ENCODE results near the gene BNIPL. TPM values are rescaled to one million over a fixed set of nuclear protein-coding genes. Genes with fewer than 3 reads are reported as not detected.

BNIPL gene
- polyA plus RNA-seq, 1 donor (not counting 4 experiments of a cell fraction or from before 2014, with no cell fraction given) = 9.8 TPM

DNA sequence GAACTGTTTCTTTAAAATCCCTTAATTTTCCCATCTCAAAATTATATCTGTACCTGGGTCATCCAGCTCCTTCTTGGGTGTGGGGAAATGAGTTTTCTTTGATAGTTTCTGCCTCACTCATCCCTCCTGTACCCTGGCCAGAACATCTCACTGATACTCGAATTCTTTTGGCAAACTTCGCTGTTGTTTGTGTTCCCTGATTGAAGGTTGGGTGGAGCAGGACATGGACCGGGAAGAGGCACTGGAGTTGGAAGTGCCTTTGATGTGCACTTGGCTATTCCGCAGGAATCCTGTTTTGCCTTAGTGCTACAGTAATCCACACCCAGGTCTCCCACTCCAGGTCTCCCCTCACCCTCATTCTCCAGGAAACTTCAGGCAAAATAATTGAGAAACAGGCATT, 40.9 kb upstream of the BNIPL start:
- H3K27ac ChIP-seq (ENCODE audit: control insufficient read depth, insufficient read depth, low read length) = no peak overlapping the region

GRCh38 chr1:150995896-150996295, 40.5 kb upstream of the BNIPL start:
- FAIRE-seq (no peak), DNase-seq (ENCODE audit: low read depth, low spot score) (no peak)
- peak overlapping the region; percentile 14 for H2AFZ ChIP-seq (ENCODE audit: control insufficient read depth, low read length)
- TF ChIP-seq CTCF (optimal IDR thresholded peaks at IDR 0.05 in 1 of 3, IDR thresholded peaks at IDR 0.05 in 1 of 3, conservative IDR thresholded peaks at IDR 0.05 in 1 of 3; ENCODE audit: extremely low read depth in 1 of 3, insufficient read depth in 2 of 3, low read length in 3 of 3) (peak; percentile 42 to 66 (median 54)), EZH2 (IDR thresholded peaks at IDR 0.05; ENCODE audit: low read length) (no peak)
- no peak overlapping the region for H3K4me3 ChIP-seq (ENCODE audit: control insufficient read depth in 2 of 3, extremely low read depth in 1 of 3, insufficient read depth in 2 of 3, low read depth in 1 of 3, low read length in 3 of 3)
- peaks cover 0 to 2% of the 10 kb centered on the region in 2 experiments for H3K36me3 ChIP-seq (ENCODE audit: control insufficient read depth in 2 of 2, extremely low read depth in 1 of 2, insufficient read depth in 2 of 2, low read length in 2 of 2)
- peaks cover 8% of the 10 kb centered on the region for H3K4me1 ChIP-seq (ENCODE audit: control insufficient read depth, extremely low read depth, insufficient read depth, low read length)
- H3K9me1 ChIP-seq (ENCODE audit: control insufficient read depth, extremely low read depth, insufficient read depth, low read length) = no peaks in the 10 kb centered on the region
- no peak overlapping the region for H3K9ac ChIP-seq (ENCODE audit: control insufficient read depth, extremely low read depth, insufficient read depth, low read length)
- H3K9me3 ChIP-seq (ENCODE audit: control insufficient read depth, low read depth, low read length) = no peaks in the 10 kb centered on the region
- no peaks in the 10 kb centered on the region for H4K20me1 ChIP-seq (ENCODE audit: control insufficient read depth, extremely low read depth, insufficient read depth, low read length)
- dilution Hi-C loops (cut with MboI; ENCODE audit: extremely low pct_ligation_motif_present, low sequenced_read_pairs) = no loop called here
- no peak overlapping the region for H3K27ac ChIP-seq (ENCODE audit: control insufficient read depth, insufficient read depth, low read length)
- peak overlapping the region; percentile 50 for H3K4me2 ChIP-seq (ENCODE audit: control insufficient read depth, extremely low read depth, insufficient read depth, low read depth, low read length)
- no peaks in the 10 kb centered on the region for H3K79me2 ChIP-seq (ENCODE audit: control insufficient read depth, insufficient read depth, low read length)
- H3K27me3 ChIP-seq (ENCODE audit: control insufficient read depth, extremely low read depth, insufficient read depth, low read length) = no peaks in the 10 kb centered on the region

More for the DNA sequence above, 40.9 kb upstream of the BNIPL start:
- Histone ChIP-seq H4K20me1 (ENCODE audit: control insufficient read depth, extremely low read depth, insufficient read depth, low read length) (no peaks in the 10 kb centered on the region), H3K36me3 (ENCODE audit: control insufficient read depth in 2 of 2, extremely low read depth in 1 of 2, insufficient read depth in 2 of 2, low read length in 2 of 2) (peaks cover 0 to 2% of the 10 kb centered on the region in 2 experiments), H3K4me2 (ENCODE audit: control insufficient read depth, extremely low read depth, insufficient read depth, low read depth, low read length) (peak overlapping the region; percentile 50), H3K79me2 (ENCODE audit: control insufficient read depth, insufficient read depth, low read length) (no peaks in the 10 kb centered on the region), H3K4me3 (ENCODE audit: control insufficient read depth in 2 of 3, extremely low read depth in 1 of 3, insufficient read depth in 2 of 3, low read depth in 1 of 3, low read length in 3 of 3) (no peak overlapping the region), H2AFZ (ENCODE audit: control insufficient read depth, low read length) (peak overlapping the region; percentile 14), H3K4me1 (ENCODE audit: control insufficient read depth, extremely low read depth, insufficient read depth, low read length) (peaks cover 8% of the 10 kb centered on the region), H3K9me3 (ENCODE audit: control insufficient read depth, low read depth, low read length) (no peaks in the 10 kb centered on the region), H3K9me1 (ENCODE audit: control insufficient read depth, extremely low read depth, insufficient read depth, low read length) (no peaks in the 10 kb centered on the region), H3K9ac (ENCODE audit: control insufficient read depth, extremely low read depth, insufficient read depth, low read length) (no peak overlapping the region), H3K27me3 (ENCODE audit: control insufficient read depth, extremely low read depth, insufficient read depth, low read length) (no peaks in the 10 kb centered on the region)
- TF ChIP-seq CTCF (optimal IDR thresholded peaks at IDR 0.05 in 1 of 3, IDR thresholded peaks at IDR 0.05 in 1 of 3, conservative IDR thresholded peaks at IDR 0.05 in 1 of 3; ENCODE audit: extremely low read depth in 1 of 3, insufficient read depth in 2 of 3, low read length in 3 of 3) (no peak), EZH2 (IDR thresholded peaks at IDR 0.05; ENCODE audit: low read length) (no peak)
- DNase-seq (ENCODE audit: low read depth, low spot score) = no peak
- FAIRE-seq = no peak
- dilution Hi-C loops (cut with MboI; ENCODE audit: extremely low pct_ligation_motif_present, low sequenced_read_pairs) = no loop called here

All from keratinocyte (primary cell).